ENCODE data around the gene CLDN20. TPM values are rescaled to one million over a fixed set of nuclear protein-coding genes. Genes with fewer than 3 reads are reported as not detected.
"Not testable (repeated sequence)": the region's sequence is repeated elsewhere in the genome, so short reads cannot be mapped to it uniquely, and the experiment has no call there.

Gene CLDN20
- total RNA-seq, 4 donors from 2014 or later: 1.5 to 4.4 (median 3.3) TPM

DNA sequence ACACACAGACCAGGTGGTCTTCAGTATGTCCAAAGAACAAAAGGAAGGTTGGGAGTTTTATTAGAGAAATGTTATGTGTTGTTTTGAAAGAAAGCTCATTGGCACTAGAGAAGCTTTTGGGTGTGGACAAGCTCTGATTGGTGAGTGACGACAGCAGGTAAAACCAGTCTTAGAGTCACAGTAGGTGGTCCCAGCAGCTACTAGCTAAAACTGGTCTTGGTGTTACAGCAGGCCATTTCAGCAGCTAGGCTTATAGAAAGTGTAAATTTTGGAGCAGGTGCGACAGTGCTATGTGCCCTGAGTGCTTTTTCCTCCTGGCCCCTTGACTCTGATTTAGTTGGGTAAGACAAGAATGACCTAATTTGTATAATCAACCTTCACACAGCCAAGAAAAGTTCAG, 3.6 kb downstream of the CLDN20 start:
- Histone ChIP-seq H3K4me1 (peaks cover 0 to 11% (median 6%) of the 10 kb centered on the region in 4 donors), H3K27ac (no peak overlapping the region), H3K4me3 (no peak overlapping the region), H3K36me3 (peaks cover 0 to 4% (median 0%) of the 10 kb centered on the region in 3 donors), H3K9me3 (no peaks in the 10 kb centered on the region), H3K27me3 (no peaks in the 10 kb centered on the region)
- TF ChIP-seq POLR2A (IDR thresholded peaks at IDR 0.05) (no peak), EP300 (IDR thresholded peaks at IDR 0.05) (no peak), CTCF (IDR thresholded peaks at IDR 0.05) (no peak)
- DNase-seq (ENCODE audit: low spot score in 2 of 2): no peak
- WGBS, 2 donors: 91 to 94% methylated on average over 2 of the region's 2 CpGs

DNA sequence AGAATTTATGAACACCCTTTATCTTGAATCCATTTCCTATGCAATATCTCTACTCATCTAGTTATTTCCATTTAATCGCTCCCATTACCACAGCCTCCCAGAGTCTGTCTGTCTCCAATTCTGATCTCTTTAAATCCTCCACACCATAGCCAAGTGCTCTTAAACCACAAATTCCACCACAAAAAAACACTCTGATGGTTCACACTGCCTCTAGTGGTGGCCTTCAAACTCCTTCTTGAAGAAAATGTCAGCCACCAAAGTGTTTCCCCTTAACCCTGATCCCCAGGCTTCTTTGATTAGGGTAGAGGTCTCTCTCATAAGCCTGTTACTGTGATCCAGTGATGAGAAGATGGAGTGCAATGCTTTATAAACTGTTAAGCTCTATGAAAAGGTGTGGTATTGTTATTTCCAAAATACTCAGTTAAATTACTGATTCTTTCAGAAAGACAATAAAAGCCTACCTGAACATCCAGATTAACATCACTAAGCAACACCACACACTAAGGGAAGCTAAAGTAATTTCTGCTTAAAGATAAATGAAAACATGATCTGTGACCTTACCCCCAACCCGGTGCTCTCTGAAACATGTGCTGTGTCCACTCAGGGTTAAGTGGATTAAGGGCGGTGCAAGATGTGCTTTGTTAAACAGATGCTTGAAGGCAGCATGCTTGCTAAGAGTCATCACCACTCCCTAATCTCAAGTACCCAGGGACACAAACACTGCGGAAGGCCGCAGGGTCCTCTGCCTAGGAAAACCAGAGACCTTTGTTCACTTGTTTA, 4.5 kb downstream of the CLDN20 start:
- H3K4me3 ChIP-seq; H3K27me3 ChIP-seq; H3K27ac ChIP-seq; H3K36me3 ChIP-seq; DNase-seq (ENCODE audit: low spot score in 2 of 2); H3K9me3 ChIP-seq: not testable (repeated sequence)
- H3K4me1 ChIP-seq: peaks cover 0 to 20% (median 12%) of the 10 kb centered on the region in 4 donors
- peak in 4 of 5 experiments; percentile 11 to 39 (median 24) for TF ChIP-seq CTCF (IDR thresholded peaks at IDR 0.05)
- WGBS, 2 donors: 78 to 83% methylated on average over 3 to 4 of the region's 5 CpGs

GRCh38 chr6:155269765-155270164, 6.0 kb downstream of the CLDN20 start:
- WGBS, 2 donors: 77 to 97% methylated on average over 3 of the region's 3 CpGs
- TF ChIP-seq CTCF (IDR thresholded peaks at IDR 0.05) (no peak), POLR2A (IDR thresholded peaks at IDR 0.05) (no peak), EP300 (IDR thresholded peaks at IDR 0.05) (no peak)

DNA sequence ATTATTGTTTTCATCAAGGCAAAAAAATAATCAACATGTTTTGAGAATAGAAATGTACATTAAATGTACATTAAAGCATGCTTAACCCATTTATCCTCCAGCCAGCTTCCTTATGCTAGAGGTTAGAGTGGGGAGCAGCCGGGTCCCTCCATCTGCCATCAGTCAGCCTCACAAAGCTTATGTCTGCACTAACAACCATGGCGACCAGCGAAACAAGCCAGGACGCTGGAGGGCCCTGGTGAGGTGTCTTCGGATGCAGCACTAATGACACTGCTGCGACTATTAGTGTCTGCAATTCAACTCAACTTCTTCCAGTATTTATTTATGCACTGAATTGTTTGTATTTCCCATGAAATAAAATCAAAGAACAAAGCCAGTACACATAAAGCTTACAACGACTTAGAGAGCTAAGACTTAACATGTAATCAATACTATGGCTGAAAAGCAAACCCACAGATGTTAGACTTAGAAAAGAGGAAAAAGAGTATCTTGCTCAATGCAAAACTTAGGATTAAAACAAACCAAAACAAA, 6.8 kb downstream of the CLDN20 start:
- Histone ChIP-seq H3K36me3 (no peaks in the 10 kb centered on the region), H3K27ac (peak overlapping the region in 2 of 4 donors; percentile 74 to 84), H3K4me1 (peaks cover 0 to 37% (median 21%) of the 10 kb centered on the region in 4 donors), H3K9me3 (no peaks in the 10 kb centered on the region), H3K27me3 (no peaks in the 10 kb centered on the region), H3K4me3 (no peak overlapping the region)
- 65 to 70% methylated on average over 7 of the region's 7 CpGs for WGBS, 2 donors
- DNase-seq (ENCODE audit: low spot score in 2 of 2): no peak
- TF ChIP-seq POLR2A (IDR thresholded peaks at IDR 0.05) (no peak), EP300 (IDR thresholded peaks at IDR 0.05) (no peak), CTCF (IDR thresholded peaks at IDR 0.05) (no peak)

More at GRCh38 chr6:155269765-155270164, 6.0 kb downstream of the CLDN20 start:
- Histone ChIP-seq H3K4me3 (no peak overlapping the region), H3K36me3 (peaks cover 0 to 4% (median 0%) of the 10 kb centered on the region in 3 donors), H3K27me3 (no peaks in the 10 kb centered on the region), H3K4me1 (peaks cover 0 to 32% (median 20%) of the 10 kb centered on the region in 4 donors), H3K27ac (no peak overlapping the region), H3K9me3 (no peaks in the 10 kb centered on the region)
- DNase-seq (ENCODE audit: low spot score in 2 of 2): no peak

DNA sequence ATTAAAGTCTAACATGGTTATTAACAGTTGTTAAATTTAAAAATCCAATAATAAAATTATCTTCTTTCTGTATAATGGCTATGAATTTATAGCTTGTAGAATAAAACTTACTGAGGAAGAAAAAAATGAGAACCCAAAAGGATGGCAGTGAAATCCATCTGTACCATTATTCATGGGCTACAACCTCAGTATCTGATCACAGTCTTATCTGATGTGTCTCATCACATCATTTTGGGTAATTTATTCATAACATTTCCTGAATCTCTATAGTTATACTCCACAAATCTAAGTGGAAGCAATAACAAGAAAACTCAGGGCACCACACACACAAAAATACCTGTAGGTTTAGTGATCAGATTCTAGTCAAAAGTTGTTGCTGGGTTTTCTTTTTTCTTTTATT, 7.3 kb downstream of the CLDN20 start:
- DNase-seq (ENCODE audit: low spot score in 2 of 2): no peak
- peaks cover 0 to 42% (median 23%) of the 10 kb centered on the region in 4 donors for H3K4me1 ChIP-seq
- no peak overlapping the region for H3K4me3 ChIP-seq
- peak overlapping the region in 3 of 4 donors; percentile 5 to 84 (median 74) for H3K27ac ChIP-seq
- H3K36me3 ChIP-seq: no peaks in the 10 kb centered on the region
- H3K27me3 ChIP-seq: no peaks in the 10 kb centered on the region
- H3K9me3 ChIP-seq: no peaks in the 10 kb centered on the region
- no peak for TF ChIP-seq CTCF (IDR thresholded peaks at IDR 0.05)
